Gastroesophageal sphincter (tissue), 4 donors: Measurements from ENCODE around the gene PHF2. TPM values are rescaled to one million over a fixed set of nuclear protein-coding genes. Genes with fewer than 3 reads are reported as not detected.

Source experiments
- ATAC-seq: fragments of 150-250 bp; one replicate; pipeline ENCODE4 v1.9.1; 2016; ENCODE audit warnings: mild to moderate bottlenecking, moderate library complexity
- H3K27ac ChIP-seq, 4 donors: fragments of 200-600 bp; sonication (generic) in 3 of 4; 1 replicate in 3 of 4; 2 replicates in 1 of 4; pipeline ENCODE4 v1.5.1; 2016 to 2019
- H3K27me3 ChIP-seq: fragments of 200-600 bp; sonication (generic); one replicate; pipeline ENCODE4 v1.5.1; 2019
- H3K36me3 ChIP-seq, 2 donors: fragments of 200-600 bp; sonication (generic); one replicate each; pipeline ENCODE4 v1.5.1; 2019; ENCODE audit warnings: control low read depth in 1 of 2
- H3K4me1 ChIP-seq, 3 donors: fragments of 200-600 bp; sonication (generic); 1 replicate in 2 of 3; 2 replicates in 1 of 3; pipeline ENCODE4 v1.5.1; 2016 to 2019; ENCODE audit warnings: control low read depth in 2 of 3
- H3K4me3 ChIP-seq, 2 donors: fragments of 200-600 bp; sonication (generic); one replicate each; pipeline ENCODE4 v1.5.1; 2019; ENCODE audit warnings: mild to moderate bottlenecking in 1 of 2, moderate library complexity in 1 of 2
- H3K9me3 ChIP-seq, 3 donors: fragments of 200-600 bp; sonication (generic); one replicate each; pipeline ENCODE4 v1.5.1; 2017 to 2019; ENCODE audit warnings: control low read depth in 2 of 3
- CTCF ChIP-seq, 4 experiments: fragments of 200-600 bp in 2 of 4; fragments of 450-650 bp in 2 of 4; sonication (generic) in 1 of 4; IDR thresholded peaks; one replicate each; pipeline ENCODE4 v1.5.1; 2017 to 2019; ENCODE audit warnings: antibody characterized with exemption in 4 of 4, mild to moderate bottlenecking in 2 of 4, moderate library complexity in 2 of 4
- EP300 ChIP-seq: sonication (generic); formaldehyde crosslinking; IDR thresholded peaks from one replicate; pipeline ENCODE4 v1.6.1; 2017; ENCODE audit warnings: antibody characterized with exemption, mild to moderate bottlenecking
- POLR2A ChIP-seq, 2 donors: fragments of 450-650 bp; IDR thresholded peaks; one replicate each; pipeline ENCODE4 v1.6.1; 2017; ENCODE audit warnings: antibody characterized with exemption in 2 of 2, mild to moderate bottlenecking in 2 of 2, moderate library complexity in 1 of 2
- POLR2AphosphoS5 ChIP-seq: sonication (generic); formaldehyde crosslinking; IDR thresholded peaks from one replicate; pipeline ENCODE4 v1.6.1; 2017; ENCODE audit warnings: antibody characterized with exemption
- WGBS, 2 donors: methylation state at CpG; one replicate each; pipeline ENCODE4 v1.1.5; 2018; ENCODE audit warnings: low coverage in 1 of 2; 5-methylcytosine and 5-hydroxymethylcytosine counted together
- total RNA-seq, 4 donors: library from RNA; depleted of rRNA; stranded (reverse); fragments of >200 nt; gene quantifications; one replicate each; pipeline ENCODE4 v1.1.0, GENCODE V29; 2016

Gene PHF2
- total RNA-seq, 4 donors from 2014 or later: 37.2 to 51.2 (median 39.2) TPM

DNA sequence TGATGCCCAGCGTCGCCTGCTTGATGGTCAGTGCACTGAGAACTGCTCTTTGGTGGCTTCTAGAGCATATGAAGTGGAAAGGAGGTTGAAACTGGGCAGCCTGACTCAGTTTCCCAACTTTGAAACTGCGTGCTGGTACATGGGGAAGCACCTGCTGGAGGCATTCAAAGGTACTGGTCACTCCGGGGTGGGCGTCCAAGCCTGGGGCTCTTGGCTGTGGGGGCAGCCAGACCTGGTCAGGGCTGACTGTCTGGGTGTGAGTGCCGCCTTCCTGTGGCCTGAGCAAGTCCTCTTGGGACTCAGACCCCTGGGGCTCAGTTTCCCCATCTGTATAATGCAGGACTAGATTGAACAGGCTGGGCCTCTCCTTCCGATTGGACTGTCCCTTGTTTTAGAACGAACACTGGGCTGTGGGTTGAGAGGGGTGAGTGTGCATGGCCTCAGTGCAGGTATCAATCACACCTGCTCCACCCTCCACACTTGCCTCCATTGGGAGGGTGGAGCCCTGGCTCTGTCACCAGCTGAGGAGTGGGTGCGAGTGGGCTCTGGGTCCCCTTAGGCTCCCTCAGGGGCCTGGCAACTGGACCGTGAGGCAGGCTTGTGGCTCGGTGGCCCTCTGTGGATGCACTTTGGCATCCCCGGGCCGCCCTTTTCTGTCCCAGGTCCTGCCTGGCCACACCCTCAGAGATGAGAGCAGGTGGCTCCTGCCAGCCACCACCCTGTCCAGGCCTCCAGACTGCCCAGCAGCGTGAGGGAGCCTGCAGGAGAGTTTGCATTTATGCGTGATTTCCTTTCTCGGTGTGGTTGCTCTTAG, 80.2 kb downstream of the PHF2 start:
- 100% methylated on average over 2 of the region's 16 CpGs; no CpG with 5 or more reads in 1 of the 2 donors for WGBS, 2 donors
- H3K36me3 ChIP-seq: peaks cover 0 to 96% of the 10 kb centered on the region in 2 donors
- H3K4me1 ChIP-seq: no peaks in the 10 kb centered on the region
- TF ChIP-seq POLR2A (IDR thresholded peaks at IDR 0.05): no peak
- H3K9me3 ChIP-seq: no peaks in the 10 kb centered on the region
- no peak overlapping the region for H3K27ac ChIP-seq
- no peak overlapping the region for H3K4me3 ChIP-seq
- no peaks in the 10 kb centered on the region for H3K27me3 ChIP-seq
- ATAC-seq: no peak

GRCh38 chr9:93657331-93658111, 81.1 kb downstream of the PHF2 start:
- WGBS, 2 donors: no CpG with 5 or more reads among the region's 8 CpGs
- Histone ChIP-seq H3K27ac (no peak overlapping the region), H3K27me3 (no peaks in the 10 kb centered on the region), H3K36me3 (peaks cover 0 to 92% of the 10 kb centered on the region in 2 donors), H3K4me3 (no peak overlapping the region), H3K4me1 (no peaks in the 10 kb centered on the region), H3K9me3 (no peaks in the 10 kb centered on the region)
- ATAC-seq: no peak
- TF ChIP-seq POLR2AphosphoS5: no peak
- TF ChIP-seq CTCF (IDR thresholded peaks at IDR 0.05): no peak
- TF ChIP-seq POLR2A (IDR thresholded peaks at IDR 0.05): no peak
- no peak for TF ChIP-seq EP300

DNA sequence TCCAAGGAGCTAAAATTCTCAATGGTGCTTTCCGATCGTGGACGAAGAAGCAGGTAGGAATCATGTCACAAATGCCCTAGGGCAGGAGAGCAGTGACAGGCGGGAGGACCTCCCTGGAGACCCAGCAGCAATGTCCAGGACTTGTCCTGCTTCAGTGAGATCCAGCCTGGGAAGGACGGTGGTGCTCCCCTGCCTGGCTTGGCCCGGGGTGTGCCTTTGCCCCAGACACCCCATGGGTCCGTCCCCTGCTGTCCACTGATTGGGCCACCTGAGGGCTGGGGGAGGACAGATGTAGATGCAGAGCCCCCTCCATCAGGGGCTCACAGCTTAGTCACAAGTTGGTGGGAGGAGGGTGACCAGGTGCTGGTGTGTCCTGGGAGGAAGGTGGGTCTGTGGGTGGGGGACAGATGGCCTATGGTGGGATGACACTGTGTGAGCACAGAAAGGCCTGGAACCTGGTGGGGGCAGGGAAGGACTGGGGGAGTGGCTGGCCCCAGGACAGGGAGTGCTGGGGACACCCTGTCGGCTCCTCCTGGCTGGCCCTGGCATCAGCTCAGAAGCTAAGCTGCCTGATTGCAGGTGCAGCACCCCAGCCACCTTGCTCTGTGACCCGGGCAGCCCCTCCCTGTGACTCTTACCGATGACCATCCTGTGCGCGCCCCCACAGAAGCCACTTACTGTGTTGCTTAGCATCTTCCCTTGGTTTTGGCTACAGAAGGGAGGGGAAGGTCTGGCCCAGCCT, 82.0 kb downstream of the PHF2 start:
- no peak for ATAC-seq
- WGBS, 2 donors: no CpG with 5 or more reads among the region's 12 CpGs
- H3K36me3 ChIP-seq: peaks cover 0 to 92% of the 10 kb centered on the region in 2 donors
- TF ChIP-seq CTCF (IDR thresholded peaks at IDR 0.05) (no peak), EP300 (no peak), POLR2A (IDR thresholded peaks at IDR 0.05) (no peak), POLR2AphosphoS5 (no peak)
- no peak overlapping the region for H3K27ac ChIP-seq
- no peaks in the 10 kb centered on the region for H3K4me1 ChIP-seq
- H3K9me3 ChIP-seq: no peaks in the 10 kb centered on the region
- H3K27me3 ChIP-seq: no peaks in the 10 kb centered on the region
- H3K4me3 ChIP-seq: no peak overlapping the region

DNA sequence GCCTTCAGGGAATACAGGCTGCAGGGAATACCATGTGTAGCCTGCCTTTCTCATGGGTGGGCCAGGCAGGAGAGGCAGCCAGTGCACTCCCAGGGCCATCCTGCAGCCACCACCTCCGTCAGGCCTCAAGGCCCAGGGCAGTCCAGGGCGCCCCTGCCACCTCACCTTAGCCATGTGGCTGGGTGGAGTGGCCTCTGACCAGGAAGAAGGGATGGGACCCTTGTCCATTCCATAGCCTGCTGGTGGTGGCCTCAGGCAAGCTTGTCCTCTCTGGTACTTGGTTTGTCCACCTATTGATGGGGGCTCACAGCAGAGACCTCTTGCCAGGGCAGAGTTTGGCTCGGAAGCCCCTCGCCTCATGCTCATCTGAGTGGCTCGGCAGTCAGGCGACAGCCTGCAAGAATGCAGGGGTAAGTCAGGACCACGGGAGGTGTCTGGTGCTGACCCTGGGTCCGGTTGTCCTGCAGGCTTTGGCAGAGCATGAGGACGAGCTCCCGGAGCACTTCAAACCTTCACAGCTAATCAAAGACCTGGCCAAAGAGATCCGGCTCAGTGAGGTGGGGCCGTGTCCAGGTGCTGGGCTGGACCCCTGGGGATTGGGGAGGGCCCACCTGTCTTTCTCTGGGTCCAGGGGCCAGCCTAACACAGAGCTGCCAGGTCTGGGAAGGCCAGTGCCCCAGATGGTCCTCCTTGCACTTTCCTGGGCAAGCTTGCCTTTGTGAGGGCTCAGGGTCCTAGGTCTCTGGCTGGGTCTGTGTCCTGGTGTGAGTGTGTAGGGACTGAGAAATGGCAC, 82.9 kb downstream of the PHF2 start:
- H3K27ac ChIP-seq: no peak overlapping the region
- ATAC-seq: no peak
- no peaks in the 10 kb centered on the region for H3K27me3 ChIP-seq
- no peak overlapping the region for H3K4me3 ChIP-seq
- no peak for TF ChIP-seq EP300
- TF ChIP-seq CTCF (IDR thresholded peaks at IDR 0.05): no peak
- no peak for TF ChIP-seq POLR2AphosphoS5
- TF ChIP-seq POLR2A (IDR thresholded peaks at IDR 0.05): no peak
- H3K4me1 ChIP-seq: no peaks in the 10 kb centered on the region
- no CpG with 5 or more reads among the region's 12 CpGs for WGBS, 2 donors
- H3K9me3 ChIP-seq: no peaks in the 10 kb centered on the region
- H3K36me3 ChIP-seq: peaks cover 0 to 92% of the 10 kb centered on the region in 2 donors

- WGBS, 2 donors: no CpG with 5 or more reads among the region's 4 CpGs
- no peak for ATAC-seq
- Histone ChIP-seq H3K36me3 (peaks cover 0 to 92% of the 10 kb centered on the region in 2 donors), H3K27me3 (no peaks in the 10 kb centered on the region), H3K9me3 (no peaks in the 10 kb centered on the region), H3K4me1 (no peaks in the 10 kb centered on the region), H3K27ac (no peak overlapping the region), H3K4me3 (no peak overlapping the region)
- no peak for TF ChIP-seq CTCF (IDR thresholded peaks at IDR 0.05)
- TF ChIP-seq EP300: no peak
- TF ChIP-seq POLR2A (IDR thresholded peaks at IDR 0.05): no peak
Observed at GRCh38 chr9:93659837-93660177, 83.4 kb downstream of the PHF2 start.
